Measurements from ENCODE around the gene AP1S1.
A peak's percentile ranks its signal among the peaks of the same experiment; 100 is the strongest.
"Not testable (repeated sequence)": the region's sequence is repeated elsewhere in the genome, so short reads cannot be mapped to it uniquely, and the experiment has no call there.

AP1S1 gene

GRCh38 chr7:101153969-101154692 lies at the start of gene AP1S1:
Gene AP1S1, plus strand, starts transcription at chr7:101154476. Its CDS starts 39 bp downstream, at chr7:101154515.
- FAIRE-seq = no peak

- FAIRE-seq = no peak
These were observed 49.5 kb upstream of the AP1S1 start for GRCh38 chr7:101104799-101105198.

- FAIRE-seq = not testable (repeated sequence)
These were observed 49.0 kb upstream of the AP1S1 start for GRCh38 chr7:101105248-101105647.

- FAIRE-seq = no peak
These were observed 47.9 kb upstream of the AP1S1 start for GRCh38 chr7:101106386-101106785.

GRCh38 chr7:101108330-101108857 lies 45.9 kb upstream of the AP1S1 start:
- FAIRE-seq = no peak

- FAIRE-seq = no peak
These were observed 45.3 kb upstream of the AP1S1 start for GRCh38 chr7:101108961-101109360.

GRCh38 chr7:101109368-101109767 lies 44.9 kb upstream of the AP1S1 start:
- FAIRE-seq = no peak

GRCh38 chr7:101111261-101111660 lies 43.0 kb upstream of the AP1S1 start:
- no peak for FAIRE-seq

GRCh38 chr7:101112233-101112632 lies 42.0 kb upstream of the AP1S1 start:
- FAIRE-seq = no peak

GRCh38 chr7:101113140-101113539 lies 41.1 kb upstream of the AP1S1 start:
- FAIRE-seq = not testable (repeated sequence)

GRCh38 chr7:101113836-101114235 lies 40.4 kb upstream of the AP1S1 start:
- FAIRE-seq = no peak

- FAIRE-seq = no peak
These were observed 39.8 kb upstream of the AP1S1 start for GRCh38 chr7:101114492-101114891.

- no peak for FAIRE-seq
These were observed 39.1 kb upstream of the AP1S1 start for GRCh38 chr7:101115215-101115614.

- no peak for FAIRE-seq
These were observed 37.4 kb upstream of the AP1S1 start for GRCh38 chr7:101116898-101117297.

- no peak for FAIRE-seq
These were observed 35.4 kb upstream of the AP1S1 start for GRCh38 chr7:101118856-101119255.

- FAIRE-seq = no peak
These were observed 34.4 kb upstream of the AP1S1 start for GRCh38 chr7:101119876-101120275.

- FAIRE-seq = no peak
These were observed 34.0 kb upstream of the AP1S1 start for GRCh38 chr7:101120315-101120714.

GRCh38 chr7:101121631-101121990 lies 32.7 kb upstream of the AP1S1 start:
- not testable (repeated sequence) for FAIRE-seq

- FAIRE-seq = peak; percentile 94
These were observed 32.0 kb upstream of the AP1S1 start for GRCh38 chr7:101121991-101122932.

GRCh38 chr7:101122933-101123702 lies 31.2 kb upstream of the AP1S1 start:
- no peak for FAIRE-seq

- no peak for FAIRE-seq
These were observed 30.6 kb upstream of the AP1S1 start for GRCh38 chr7:101123703-101124068.

GRCh38 chr7:101124376-101125056 lies 29.8 kb upstream of the AP1S1 start:
- FAIRE-seq = no peak
